ENCODE data around the gene SLC7A6.

GRCh38 chr16:68290450-68290849 lies 26.1 kb downstream of the SLC7A6 start:
- TF ChIP-seq MAX (IDR thresholded peaks at IDR 0.05) (no peak), CTCF (IDR thresholded peaks at IDR 0.05 in 2 of 3, conservative IDR thresholded peaks at IDR 0.05 in 1 of 3; ENCODE audit: borderline replicate concordance in 1 of 3, insufficient read depth in 1 of 3, low read depth in 2 of 3, low read length in 2 of 3) (no peak), EZH2 (IDR thresholded peaks at IDR 0.05) (no peak)

Data from HCT116 (cell line).